Coronary artery (tissue), 2 donors: ENCODE data around the gene CHRM4.

ENCODE experiments used
- DNase-seq: peaks from one replicate; pipeline ENCODE4 v3.0.0-alpha.2; 2017; ENCODE audit warnings: low spot score
- H3K27ac ChIP-seq, 2 donors: fragments of 200-600 bp; sonication (generic); one replicate each; pipeline ENCODE4 v1.5.1; 2016 to 2019
- H3K4me3 ChIP-seq: fragments of 200-600 bp; sonication (generic); 2 replicates; pipeline ENCODE4 v1.5.1; 2016; ENCODE audit warnings: mild to moderate bottlenecking, moderate library complexity
- TF ChIP-seq, protein P1 (sequence below): fragments of 200-600 bp; sonication (generic); IDR thresholded peaks from one replicate; pipeline ENCODE4 v1.5.1; 2019; ENCODE audit warnings: antibody characterized with exemption

CHRM4 gene

DNA sequence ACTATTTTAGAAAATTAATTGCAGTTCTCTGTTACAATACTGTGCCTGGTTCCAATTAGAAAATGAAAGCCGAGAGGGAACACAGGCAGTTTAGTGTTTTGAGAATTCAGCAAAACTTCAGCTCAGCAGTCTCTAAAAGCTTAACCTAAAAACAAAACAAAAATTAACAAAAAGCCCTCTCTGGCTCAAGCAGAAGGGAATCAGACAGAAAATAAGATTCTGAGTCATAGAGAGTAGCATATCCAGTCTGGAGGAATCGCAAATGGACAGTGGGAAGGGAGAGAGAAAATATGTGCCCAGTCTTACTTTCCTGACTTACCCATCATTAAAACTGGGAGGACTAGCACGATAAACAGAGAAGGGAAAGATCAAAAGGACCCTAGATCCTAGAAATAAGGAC lies 38.1 kb upstream of the CHRM4 start:
- H3K27ac ChIP-seq: no peak overlapping the region
- TF ChIP-seq, protein P1, sequence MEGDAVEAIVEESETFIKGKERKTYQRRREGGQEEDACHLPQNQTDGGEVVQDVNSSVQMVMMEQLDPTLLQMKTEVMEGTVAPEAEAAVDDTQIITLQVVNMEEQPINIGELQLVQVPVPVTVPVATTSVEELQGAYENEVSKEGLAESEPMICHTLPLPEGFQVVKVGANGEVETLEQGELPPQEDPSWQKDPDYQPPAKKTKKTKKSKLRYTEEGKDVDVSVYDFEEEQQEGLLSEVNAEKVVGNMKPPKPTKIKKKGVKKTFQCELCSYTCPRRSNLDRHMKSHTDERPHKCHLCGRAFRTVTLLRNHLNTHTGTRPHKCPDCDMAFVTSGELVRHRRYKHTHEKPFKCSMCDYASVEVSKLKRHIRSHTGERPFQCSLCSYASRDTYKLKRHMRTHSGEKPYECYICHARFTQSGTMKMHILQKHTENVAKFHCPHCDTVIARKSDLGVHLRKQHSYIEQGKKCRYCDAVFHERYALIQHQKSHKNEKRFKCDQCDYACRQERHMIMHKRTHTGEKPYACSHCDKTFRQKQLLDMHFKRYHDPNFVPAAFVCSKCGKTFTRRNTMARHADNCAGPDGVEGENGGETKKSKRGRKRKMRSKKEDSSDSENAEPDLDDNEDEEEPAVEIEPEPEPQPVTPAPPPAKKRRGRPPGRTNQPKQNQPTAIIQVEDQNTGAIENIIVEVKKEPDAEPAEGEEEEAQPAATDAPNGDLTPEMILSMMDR: no peak
- H3K4me3 ChIP-seq: no peak overlapping the region
- DNase-seq: no peak

DNA sequence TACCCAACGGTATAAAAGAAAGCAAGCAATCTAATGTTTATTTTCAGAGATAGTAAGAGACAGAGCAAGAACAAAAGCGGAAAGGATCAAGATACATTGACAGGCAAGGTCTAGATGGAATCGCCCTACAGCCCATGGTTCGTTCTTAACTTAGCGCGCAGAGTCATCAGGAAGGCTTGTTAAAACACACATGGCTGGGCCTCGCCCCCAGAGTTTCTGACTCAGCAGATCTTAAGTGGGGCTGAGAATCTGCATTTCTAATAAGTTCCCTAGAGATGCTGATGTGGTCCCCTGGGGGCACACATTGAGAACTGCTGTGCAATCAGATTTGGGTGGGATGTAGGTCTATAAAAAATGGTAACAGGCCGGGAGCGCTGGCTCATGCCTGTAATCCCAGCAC lies 35.8 kb upstream of the CHRM4 start:
- no peak for DNase-seq
- no peak overlapping the region for H3K4me3 ChIP-seq
- H3K27ac ChIP-seq: no peak overlapping the region
- TF ChIP-seq, protein P1: no peak

DNA sequence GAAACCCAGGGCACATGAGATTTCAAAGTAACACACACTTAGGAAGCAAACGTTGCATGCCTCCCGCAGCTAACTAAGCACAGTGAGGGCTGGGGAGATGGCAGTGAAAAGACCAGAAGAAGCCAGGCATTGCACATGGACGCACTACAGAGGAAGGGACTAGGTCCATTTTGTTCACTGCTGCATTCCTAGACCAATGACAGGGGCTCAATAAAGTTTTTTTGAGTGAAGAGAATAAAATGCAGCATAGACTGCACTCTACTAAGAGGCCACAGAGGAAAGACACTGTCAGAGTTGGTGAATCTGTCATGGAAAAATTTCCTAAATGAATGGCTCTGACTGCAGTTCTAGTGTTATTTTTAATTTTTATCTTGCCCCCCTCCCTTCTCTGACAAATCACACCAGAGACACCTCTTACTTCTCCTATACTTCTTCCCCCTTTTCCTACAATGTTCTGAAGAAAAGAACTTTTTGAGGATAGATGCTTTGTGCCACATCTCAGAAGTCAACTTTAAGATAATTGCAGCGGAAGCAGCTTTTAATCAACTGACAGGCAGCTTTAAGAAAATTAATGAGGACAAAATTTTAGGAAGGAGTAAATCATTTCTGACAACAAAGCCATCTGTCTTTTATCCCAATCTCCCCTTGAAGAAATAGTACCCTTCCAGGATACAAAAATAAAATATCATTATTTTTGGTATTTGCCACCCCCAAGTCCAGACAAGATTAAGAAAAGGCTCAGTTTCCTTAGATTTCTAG lies 34.8 kb upstream of the CHRM4 start:
- TF ChIP-seq, protein P1: no peak
- H3K27ac ChIP-seq: no peak overlapping the region
- DNase-seq: no peak
- no peak overlapping the region for H3K4me3 ChIP-seq

DNA sequence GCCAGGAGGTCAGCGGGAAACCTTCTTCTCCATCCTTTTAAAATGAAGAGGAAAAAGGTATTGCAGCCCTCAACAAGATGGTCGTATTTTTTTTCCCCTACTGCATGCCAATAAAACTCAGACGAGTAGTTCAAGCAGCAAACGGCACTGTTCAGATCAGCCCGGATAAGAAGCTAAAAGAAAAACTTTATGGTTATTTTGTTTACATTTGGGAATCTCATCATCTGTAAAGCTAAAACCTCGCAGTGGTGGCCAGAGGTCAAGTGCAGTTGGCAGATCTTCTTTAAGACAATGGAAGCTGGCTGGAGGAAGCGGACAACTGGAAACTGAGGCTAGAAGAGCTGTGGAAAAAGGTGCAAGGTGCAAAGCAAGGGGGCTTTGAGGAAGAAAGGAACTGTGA lies 31.0 kb upstream of the CHRM4 start:
- Histone ChIP-seq H3K4me3 (no peak overlapping the region), H3K27ac (no peak overlapping the region)
- TF ChIP-seq, protein P1: no peak
- DNase-seq: no peak

DNA sequence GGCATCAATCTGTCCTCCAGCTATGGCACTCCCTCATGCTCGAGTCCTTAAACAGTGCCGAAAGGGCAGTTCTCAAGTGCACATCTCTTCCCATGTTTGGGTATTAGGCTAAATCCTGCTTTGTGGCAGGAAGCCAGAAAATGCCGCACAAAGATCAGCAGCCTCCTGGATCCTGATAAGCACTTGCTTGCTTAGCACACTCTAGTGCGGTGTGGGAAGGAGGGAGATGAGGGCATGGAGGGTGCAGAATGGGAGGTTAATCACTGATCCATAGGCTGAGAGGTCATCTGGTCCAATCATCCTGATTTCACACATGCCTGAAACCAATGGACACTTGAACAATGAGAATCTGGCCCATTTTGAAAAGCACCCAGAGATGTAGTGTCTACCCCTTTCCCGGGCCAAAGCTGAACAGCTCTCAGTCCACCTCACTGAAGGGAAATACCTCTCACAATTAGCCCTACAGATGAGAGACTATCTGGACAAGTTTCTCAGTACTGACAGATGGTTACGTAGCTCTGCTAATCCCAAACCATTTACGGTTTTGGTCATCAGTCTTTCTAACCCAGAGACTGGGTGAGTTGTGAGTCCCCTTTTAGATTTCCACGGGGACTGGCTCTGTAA lies 29.8 kb upstream of the CHRM4 start:
- DNase-seq: no peak
- TF ChIP-seq, protein P1: no peak
- H3K4me3 ChIP-seq: no peak overlapping the region
- no peak overlapping the region for H3K27ac ChIP-seq

DNA sequence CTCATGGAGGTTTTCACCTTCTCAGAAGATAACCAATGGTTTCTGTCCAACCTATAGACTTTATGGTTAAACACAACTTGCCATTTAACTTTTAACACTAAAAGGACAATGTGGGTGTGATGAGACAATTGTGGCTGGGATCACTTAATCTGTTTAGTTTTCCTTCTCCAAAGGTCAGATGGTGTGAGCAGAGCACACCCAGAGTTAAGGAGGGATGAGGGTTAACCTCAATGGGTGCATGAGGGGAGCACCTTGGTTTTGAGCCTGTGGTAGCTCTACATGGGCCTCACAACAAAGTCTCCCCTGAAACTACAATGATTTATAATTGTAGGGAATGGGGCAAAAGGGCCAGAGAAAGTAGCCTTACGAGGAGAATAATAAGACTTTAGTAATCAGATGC lies 28.9 kb upstream of the CHRM4 start:
- Histone ChIP-seq H3K27ac (no peak overlapping the region), H3K4me3 (no peak overlapping the region)
- TF ChIP-seq, protein P1: no peak

DNA sequence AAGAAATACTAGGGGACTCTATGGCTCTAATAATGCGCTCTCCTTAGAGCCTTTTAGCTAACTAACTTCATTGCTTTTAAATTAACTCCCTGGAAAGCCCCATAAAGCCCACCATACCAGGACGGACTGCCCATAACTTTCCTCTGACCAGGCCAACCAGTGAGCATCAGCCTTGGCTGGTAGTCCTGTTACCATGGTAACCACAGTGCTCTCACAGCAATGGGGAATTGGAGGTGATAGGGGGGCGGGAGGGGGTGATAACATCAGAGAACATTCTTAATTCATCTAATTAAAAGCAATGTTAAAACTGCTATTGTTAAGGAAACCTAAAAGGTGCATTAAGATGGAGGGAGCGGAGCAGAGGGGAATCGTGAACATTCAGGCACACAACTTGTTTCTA lies 27.2 kb upstream of the CHRM4 start:
- Histone ChIP-seq H3K27ac (no peak overlapping the region), H3K4me3 (no peak overlapping the region)
- no peak for DNase-seq
- TF ChIP-seq, protein P1: no peak

More for the DNA sequence above, 28.9 kb upstream of the CHRM4 start:
- DNase-seq: no peak
